ENCODE measurements around the gene RPL22.

RPL22 gene

GRCh38 chr1:6163973-6164617 lies 35.3 kb downstream of the RPL22 start:
- Histone ChIP-seq H3K4me3 (ENCODE audit: low read length) (no peak overlapping the region), H3K9ac (ENCODE audit: low read length) (no peak overlapping the region), H3K36me3 (replicated peaks; ENCODE audit: low read depth, low read length) (no peaks in the 10 kb centered on the region), H4K20me1 (ENCODE audit: insufficient read depth, low read length) (no peaks in the 10 kb centered on the region), H2AFZ (ENCODE audit: low read depth, low read length) (no peak overlapping the region), H3K4me1 (ENCODE audit: low read length) (no peaks in the 10 kb centered on the region), H3K79me2 (ENCODE audit: low read length) (no peaks in the 10 kb centered on the region), H3K27ac (ENCODE audit: low read length) (no peak overlapping the region), H3K9me3 (ENCODE audit: insufficient read depth, low read length) (no peaks in the 10 kb centered on the region), H3K4me2 (ENCODE audit: low read length) (no peak overlapping the region), H3K27me3 (ENCODE audit: low read depth, low read length) (no peaks in the 10 kb centered on the region)
- TF ChIP-seq, protein P1, sequence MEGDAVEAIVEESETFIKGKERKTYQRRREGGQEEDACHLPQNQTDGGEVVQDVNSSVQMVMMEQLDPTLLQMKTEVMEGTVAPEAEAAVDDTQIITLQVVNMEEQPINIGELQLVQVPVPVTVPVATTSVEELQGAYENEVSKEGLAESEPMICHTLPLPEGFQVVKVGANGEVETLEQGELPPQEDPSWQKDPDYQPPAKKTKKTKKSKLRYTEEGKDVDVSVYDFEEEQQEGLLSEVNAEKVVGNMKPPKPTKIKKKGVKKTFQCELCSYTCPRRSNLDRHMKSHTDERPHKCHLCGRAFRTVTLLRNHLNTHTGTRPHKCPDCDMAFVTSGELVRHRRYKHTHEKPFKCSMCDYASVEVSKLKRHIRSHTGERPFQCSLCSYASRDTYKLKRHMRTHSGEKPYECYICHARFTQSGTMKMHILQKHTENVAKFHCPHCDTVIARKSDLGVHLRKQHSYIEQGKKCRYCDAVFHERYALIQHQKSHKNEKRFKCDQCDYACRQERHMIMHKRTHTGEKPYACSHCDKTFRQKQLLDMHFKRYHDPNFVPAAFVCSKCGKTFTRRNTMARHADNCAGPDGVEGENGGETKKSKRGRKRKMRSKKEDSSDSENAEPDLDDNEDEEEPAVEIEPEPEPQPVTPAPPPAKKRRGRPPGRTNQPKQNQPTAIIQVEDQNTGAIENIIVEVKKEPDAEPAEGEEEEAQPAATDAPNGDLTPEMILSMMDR (IDR thresholded peaks at IDR 0.05; ENCODE audit: low read depth, low read length) = no peak
- no peak for TF ChIP-seq EZH2phosphoT487 (IDR thresholded peaks at IDR 0.05; ENCODE audit: low read depth)

DNA sequence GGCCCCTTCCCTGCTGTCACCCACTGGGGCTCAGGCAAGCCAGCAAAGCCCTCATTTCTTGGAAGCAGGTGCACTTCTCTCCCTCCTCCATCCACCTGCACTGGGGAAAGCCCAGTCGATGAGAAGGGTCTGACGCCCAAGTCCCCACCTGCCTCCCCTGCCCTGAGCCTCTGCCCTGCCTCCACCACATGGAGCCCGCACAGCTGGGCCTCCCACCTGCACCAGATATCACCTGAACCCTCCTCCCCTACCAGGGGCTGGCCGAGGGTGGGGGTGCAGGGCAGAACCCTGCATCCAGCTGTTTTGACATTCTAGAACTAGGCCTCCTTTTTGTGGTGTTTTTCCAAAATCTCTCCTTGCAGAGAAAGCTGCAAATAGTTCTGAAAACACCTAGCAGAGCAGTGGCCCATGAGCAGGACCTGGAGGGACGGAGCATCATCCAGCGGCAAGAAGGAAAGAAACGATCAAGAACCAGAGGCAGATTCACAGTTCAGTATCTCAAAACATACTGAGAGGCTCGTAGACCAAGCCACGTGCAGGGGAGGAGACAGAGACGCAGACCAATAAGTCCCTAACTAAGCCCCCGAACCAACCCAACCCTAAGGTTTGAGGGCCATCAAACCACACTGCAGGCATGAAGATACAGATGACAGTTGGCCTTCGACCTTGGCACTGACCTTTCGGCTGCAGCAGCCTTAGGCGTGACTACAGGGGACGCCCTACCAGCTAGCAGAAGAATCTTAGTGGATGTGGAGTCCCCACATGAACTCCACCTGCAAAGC lies 36.0 kb downstream of the RPL22 start:
- TF ChIP-seq, protein P1 (IDR thresholded peaks at IDR 0.05; ENCODE audit: low read depth, low read length) = no peak
- no peak for TF ChIP-seq EZH2phosphoT487 (IDR thresholded peaks at IDR 0.05; ENCODE audit: low read depth)
- Histone ChIP-seq H3K27ac (ENCODE audit: low read length) (no peak overlapping the region), H3K36me3 (replicated peaks; ENCODE audit: low read depth, low read length) (no peaks in the 10 kb centered on the region), H3K79me2 (ENCODE audit: low read length) (no peaks in the 10 kb centered on the region), H3K4me3 (ENCODE audit: low read length) (no peak overlapping the region), H3K4me1 (ENCODE audit: low read length) (no peaks in the 10 kb centered on the region), H4K20me1 (ENCODE audit: insufficient read depth, low read length) (no peaks in the 10 kb centered on the region), H3K9ac (ENCODE audit: low read length) (no peak overlapping the region), H3K27me3 (ENCODE audit: low read depth, low read length) (no peaks in the 10 kb centered on the region), H2AFZ (ENCODE audit: low read depth, low read length) (no peak overlapping the region), H3K4me2 (ENCODE audit: low read length) (no peak overlapping the region), H3K9me3 (ENCODE audit: insufficient read depth, low read length) (no peaks in the 10 kb centered on the region)

GRCh38 chr1:6162773-6163172 lies 36.6 kb downstream of the RPL22 start:
- H3K27me3 ChIP-seq (ENCODE audit: low read depth, low read length) = no peaks in the 10 kb centered on the region
- H3K4me3 ChIP-seq (ENCODE audit: low read length) = no peak overlapping the region
- no peak overlapping the region for H2AFZ ChIP-seq (ENCODE audit: low read depth, low read length)
- H4K20me1 ChIP-seq (ENCODE audit: insufficient read depth, low read length) = no peaks in the 10 kb centered on the region
- H3K36me3 ChIP-seq (replicated peaks; ENCODE audit: low read depth, low read length) = no peaks in the 10 kb centered on the region
- TF ChIP-seq EZH2phosphoT487 (IDR thresholded peaks at IDR 0.05; ENCODE audit: low read depth) = no peak
- TF ChIP-seq, protein P1 (IDR thresholded peaks at IDR 0.05; ENCODE audit: low read depth, low read length) = no peak
- H3K4me1 ChIP-seq (ENCODE audit: low read length) = no peaks in the 10 kb centered on the region
- H3K4me2 ChIP-seq (ENCODE audit: low read length) = no peak overlapping the region
- no peaks in the 10 kb centered on the region for H3K79me2 ChIP-seq (ENCODE audit: low read length)
- no peak overlapping the region for H3K27ac ChIP-seq (ENCODE audit: low read length)
- no peak overlapping the region for H3K9ac ChIP-seq (ENCODE audit: low read length)
- H3K9me3 ChIP-seq (ENCODE audit: insufficient read depth, low read length) = no peaks in the 10 kb centered on the region

- no peaks in the 10 kb centered on the region for H3K27me3 ChIP-seq (ENCODE audit: low read depth, low read length)
- no peaks in the 10 kb centered on the region for H3K4me1 ChIP-seq (ENCODE audit: low read length)
- TF ChIP-seq EZH2phosphoT487 (IDR thresholded peaks at IDR 0.05; ENCODE audit: low read depth) = no peak
- TF ChIP-seq, protein P1 (IDR thresholded peaks at IDR 0.05; ENCODE audit: low read depth, low read length) = no peak
- no peak overlapping the region for H2AFZ ChIP-seq (ENCODE audit: low read depth, low read length)
- no peaks in the 10 kb centered on the region for H4K20me1 ChIP-seq (ENCODE audit: insufficient read depth, low read length)
- no peaks in the 10 kb centered on the region for H3K9me3 ChIP-seq (ENCODE audit: insufficient read depth, low read length)
- H3K4me3 ChIP-seq (ENCODE audit: low read length) = no peak overlapping the region
- H3K79me2 ChIP-seq (ENCODE audit: low read length) = no peaks in the 10 kb centered on the region
- H3K27ac ChIP-seq (ENCODE audit: low read length) = no peak overlapping the region
- H3K36me3 ChIP-seq (replicated peaks; ENCODE audit: low read depth, low read length) = no peaks in the 10 kb centered on the region
- no peak overlapping the region for H3K4me2 ChIP-seq (ENCODE audit: low read length)
- no peak overlapping the region for H3K9ac ChIP-seq (ENCODE audit: low read length)
Measured at GRCh38 chr1:6162341-6162740, 37.1 kb downstream of the RPL22 start.

All from OCI-LY3 (cell line).